Measurements from ENCODE around the gene FRMD4B.

FRMD4B gene

DNA sequence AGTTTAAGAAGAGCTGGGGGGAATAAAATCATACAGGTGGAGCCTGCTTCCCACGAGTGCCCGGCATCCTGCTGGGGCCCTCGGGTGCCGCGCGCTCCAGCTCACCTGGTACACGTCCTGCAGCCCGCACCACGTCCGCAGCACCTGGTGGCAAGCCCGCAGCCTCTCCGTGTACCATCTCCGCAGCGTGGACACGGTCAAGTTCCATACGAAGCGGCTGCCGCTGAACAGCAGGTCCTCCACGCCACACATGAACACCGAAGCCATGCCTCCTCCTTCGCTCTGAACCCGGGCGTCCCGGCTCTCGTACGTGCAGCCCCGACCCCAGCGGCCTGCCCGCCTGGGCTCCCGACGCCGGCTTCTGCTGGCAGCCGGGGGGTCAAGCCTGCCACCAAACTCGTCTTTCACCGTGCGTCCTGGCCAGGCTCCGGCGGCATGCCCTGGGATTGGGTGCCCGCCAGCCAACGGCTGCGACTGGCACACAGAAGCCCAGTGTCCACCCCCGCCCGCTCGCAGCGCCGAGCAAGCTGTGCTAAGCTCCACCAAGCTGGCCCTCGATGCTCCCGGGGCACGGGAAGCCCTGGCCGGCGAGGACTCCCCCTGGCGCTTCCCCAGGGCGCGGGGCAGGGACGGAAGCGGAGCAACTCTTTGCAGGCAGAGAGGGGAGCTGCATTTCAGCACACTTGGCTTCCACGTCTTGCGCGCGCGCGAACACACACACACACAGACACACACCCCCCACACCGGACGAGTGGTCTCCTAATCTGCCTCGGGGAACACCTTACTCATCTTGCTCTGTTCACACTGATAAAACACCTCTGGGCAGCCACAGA, at the start of gene FRMD4B:
TSS of gene FRMD4B (minus strand) at position 366 of the 833 bp plus-strand sequence. CDS start at position 267, 99 bp downstream.
- no peak for DNase-seq

DNA sequence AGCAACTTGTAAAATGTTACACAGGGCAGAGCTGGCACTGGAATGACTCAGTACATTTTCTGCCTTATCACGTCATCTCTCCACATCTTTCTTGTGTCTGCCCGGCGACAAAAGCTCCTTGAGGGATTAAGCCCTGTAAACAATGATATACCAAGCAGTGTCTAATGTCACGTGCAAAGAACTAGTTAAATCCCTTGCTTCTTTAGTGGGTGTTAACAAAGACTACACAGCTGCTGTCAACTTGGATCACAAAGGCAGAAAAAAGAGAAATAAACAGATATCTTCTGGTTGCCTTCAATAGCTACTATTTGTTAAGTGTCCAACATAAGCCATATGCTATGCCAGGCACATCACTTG, 48.1 kb upstream of the FRMD4B start:
- no peak for DNase-seq

DNA sequence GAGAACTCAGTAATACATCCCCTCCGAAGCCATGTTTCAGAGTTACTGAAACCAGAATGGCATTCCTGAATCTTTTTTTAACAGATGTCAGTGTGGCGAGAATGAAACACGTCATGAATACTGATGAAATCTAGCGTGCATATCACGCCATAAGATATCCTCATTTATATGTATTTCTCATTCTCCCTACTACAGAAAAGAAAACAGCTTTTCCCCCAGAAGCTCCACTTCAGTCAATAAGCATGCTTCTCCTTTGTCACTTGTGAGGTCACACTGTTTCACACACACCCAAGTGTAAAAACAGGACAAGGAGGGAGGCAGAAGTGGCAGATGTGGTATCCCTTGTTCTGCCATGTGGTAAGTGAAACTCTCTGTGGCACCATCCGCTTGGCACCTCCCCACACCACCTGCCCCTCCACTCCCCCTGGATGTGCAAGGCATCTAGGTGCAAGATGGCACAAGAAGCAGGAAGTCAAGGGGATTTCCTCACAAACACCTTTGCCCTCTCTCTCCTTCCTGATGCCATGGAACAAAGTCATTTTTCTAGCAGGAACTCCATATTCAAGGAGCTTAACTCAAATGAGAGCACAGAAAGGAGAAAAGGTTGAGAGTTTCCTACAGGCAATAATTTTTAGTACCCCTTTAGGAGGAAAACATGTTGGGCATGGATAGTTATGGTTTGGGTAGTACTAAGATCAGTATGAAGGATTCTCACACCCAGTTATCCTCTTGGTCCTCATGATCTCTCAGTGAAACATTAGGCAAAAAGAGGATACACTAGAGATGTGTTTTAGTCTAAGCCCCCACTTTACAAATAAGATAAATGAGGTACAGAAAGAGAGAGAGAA, 47.5 kb upstream of the FRMD4B start:
- DNase-seq = no peak

DNA sequence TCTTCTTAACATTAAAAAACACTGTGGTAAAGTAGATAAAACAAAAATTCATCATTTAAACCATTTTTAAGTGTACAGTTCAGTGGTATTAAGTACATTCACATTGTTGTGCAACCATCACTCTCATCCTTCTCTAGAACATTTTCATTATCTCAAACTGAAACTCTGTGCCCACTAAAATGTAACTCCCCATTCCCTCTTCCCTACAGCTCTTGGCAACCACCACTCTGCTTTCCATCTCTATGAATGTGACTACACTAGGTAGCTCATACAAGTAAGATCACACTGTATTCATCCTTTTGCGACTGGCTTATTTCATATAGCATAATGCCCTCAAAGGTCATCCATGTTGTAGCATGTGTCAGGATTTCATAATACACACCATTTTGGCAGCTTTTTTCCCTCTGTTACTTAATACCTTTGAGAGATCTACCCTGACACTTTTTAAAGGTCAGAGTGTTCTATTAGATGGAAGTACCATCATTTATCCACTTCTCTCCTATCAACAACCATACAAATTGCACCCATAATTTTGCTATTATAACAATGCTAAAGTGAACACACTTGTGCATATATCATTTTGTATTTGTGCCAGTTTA, 42.9 kb upstream of the FRMD4B start:
- DNase-seq = no peak

DNA sequence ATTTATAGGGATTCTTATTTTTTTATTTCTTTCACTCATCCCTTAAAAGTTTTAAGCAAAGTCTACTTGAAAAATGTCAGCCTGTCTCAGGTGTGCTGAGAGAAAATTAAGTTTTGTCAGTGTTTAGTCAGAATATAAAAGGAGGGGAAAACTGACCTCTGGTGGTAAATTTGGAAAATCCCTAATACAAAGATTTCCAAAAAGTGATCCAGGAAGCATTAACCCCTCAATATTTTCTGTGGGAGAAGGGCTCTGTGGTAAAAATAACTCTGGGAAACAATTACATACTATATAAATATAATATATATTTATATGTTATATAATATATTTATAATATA, 41.0 kb upstream of the FRMD4B start:
- no peak for DNase-seq

DNA sequence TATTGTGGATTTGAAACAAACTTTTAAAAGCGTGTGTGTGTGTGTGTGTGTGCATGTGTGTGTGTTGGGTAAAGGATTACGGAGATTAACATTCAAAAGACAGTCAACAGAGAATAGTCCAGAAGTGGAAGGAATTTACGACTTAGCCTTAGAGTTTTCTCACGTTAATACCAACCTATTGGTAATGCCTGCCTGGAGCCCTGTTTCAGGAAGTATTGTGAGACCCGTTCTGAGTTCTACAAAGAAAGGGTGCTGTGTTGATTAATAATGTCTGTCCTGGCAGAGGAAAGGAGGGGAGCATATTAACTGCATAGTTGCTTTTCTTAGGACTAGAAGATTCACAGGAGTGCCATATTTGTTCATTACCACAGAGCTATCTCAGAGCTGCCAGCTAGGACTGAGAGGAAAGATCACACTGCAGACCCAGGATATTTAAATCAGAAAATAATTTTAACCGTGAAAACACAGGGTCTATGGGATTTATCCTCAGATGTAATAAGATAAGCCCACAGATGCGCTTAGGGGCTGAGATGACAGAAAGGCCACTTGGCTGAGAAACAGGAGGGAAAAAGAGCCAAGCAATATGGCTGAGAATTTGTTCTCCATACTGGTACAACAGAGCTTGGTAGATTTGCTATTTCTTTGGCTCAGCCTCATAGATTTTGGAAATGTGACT, 40.5 kb upstream of the FRMD4B start:
- no peak for DNase-seq

DNA sequence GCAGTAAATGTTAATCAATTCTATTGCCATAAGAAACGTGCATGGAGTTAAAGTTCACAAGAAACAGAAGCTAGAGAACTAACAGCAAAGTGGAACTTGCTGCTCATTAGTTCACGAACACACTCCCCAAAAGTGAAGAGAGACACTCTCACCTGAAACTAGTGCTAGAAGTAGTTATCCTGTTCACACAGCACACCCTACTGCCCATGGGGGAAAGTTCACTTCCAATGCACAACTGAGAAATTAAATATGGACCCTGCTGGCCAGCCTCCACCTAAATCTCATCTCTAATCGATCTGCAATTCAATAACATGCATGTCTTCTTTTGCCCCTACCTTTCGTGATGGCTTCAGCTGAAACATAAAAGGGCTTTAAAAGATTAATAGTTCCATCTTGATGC, 39.4 kb upstream of the FRMD4B start:
- DNase-seq = no peak

DNA sequence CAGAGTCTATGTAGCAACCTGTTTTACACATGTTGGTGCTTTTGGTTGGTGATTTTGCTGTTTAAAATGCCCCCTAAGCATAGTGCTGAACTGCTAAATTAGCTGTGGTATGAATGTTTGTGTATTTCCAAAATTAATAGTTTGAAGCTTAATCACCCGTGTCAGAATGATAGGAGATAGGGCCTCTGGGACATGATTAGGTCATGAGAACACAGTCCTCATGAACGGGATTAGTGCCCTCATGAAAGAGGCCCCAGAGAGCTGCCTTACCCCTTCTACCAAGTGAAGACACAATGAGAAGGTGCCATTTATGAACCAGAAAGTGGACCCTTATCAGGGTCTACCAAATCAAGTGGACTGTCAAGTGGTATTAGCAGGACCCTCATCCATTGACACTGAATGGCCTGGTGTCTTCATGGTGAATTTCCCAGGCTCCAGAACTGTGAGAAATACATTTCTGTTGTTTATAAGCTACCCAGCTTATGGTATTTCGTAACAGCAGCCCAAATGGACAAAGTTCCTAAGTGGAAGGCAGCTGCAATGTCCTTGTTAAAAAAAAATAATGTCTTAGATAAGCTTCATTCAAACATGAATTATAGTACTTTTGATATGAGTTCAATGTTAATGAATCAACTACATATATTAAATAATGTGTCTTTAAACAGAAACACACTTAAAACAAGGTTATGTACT, 37.7 kb upstream of the FRMD4B start:
- DNase-seq = no peak

DNA sequence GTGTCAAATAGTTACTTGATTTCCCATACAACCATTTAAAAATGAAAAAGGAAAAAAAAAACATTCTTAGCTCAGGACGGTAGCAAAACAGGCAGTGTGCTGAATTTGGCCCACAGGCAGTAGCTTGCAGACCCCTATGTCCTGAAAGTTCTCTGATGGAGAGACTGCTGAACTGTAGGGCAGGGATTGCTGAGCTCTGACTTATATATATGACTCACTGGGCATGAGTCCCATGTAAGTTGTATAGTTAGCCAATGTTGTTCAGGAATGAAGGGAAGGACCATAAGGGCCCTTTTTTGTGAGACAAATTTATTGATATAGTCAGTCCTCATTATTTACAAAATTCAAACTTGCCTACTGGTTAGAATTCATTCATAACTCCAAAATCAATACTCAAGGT, 36.9 kb upstream of the FRMD4B start:
- DNase-seq = no peak

DNA sequence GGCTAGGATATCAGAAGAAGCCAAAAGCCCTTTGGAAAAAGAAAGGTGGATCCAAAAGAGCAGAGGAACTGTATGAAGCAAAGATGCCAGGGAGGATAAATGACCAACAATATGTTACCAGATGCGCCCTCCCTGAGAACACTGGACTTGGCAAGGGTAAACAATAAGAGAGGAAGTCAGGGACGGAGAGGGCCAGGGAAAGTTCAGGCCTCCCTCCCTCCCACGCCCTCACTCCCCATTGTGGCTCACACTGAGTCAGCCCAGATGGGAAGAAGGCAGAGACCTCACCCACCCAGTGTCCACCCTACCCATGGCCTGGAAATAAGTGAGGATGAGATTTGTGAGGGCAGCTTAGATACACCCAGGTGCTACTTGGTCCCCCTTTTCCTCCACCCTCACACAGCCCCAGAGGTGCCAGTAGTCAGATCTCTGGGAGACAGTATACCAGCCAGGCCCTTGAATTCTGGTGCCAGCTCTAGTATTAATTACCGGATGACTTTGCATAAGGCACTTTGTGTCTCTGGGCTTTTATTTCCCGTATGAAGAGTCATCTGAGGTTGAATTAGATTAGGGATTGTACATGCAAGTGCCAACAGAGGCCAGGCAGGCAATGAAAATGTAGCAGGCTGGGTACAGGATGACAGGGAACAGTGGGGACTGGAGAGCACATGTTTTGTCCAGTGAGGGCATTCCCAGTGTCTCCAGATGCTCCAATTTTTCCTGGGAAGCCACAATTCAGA, 35.1 kb upstream of the FRMD4B start:
- DNase-seq = no peak

DNA sequence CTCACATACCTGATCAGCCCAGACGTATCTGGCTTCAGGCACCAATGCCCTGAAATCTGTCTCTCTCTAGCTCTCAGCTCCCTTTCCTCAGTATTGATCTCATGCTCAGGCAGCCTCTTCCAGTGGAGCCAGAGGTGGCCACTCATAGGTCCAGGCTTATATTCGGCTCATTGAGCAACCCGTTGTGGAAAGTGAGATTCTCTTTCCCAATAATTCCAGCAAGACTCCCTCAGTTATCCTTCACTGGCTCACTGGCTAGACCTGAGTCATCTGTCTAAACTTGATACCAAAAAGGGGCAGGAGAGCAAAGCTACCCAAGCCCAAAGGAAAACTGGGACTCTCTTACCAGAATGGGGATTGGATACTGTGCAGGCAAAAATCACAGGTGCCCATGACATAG, 33.4 kb upstream of the FRMD4B start:
- no peak for DNase-seq

DNA sequence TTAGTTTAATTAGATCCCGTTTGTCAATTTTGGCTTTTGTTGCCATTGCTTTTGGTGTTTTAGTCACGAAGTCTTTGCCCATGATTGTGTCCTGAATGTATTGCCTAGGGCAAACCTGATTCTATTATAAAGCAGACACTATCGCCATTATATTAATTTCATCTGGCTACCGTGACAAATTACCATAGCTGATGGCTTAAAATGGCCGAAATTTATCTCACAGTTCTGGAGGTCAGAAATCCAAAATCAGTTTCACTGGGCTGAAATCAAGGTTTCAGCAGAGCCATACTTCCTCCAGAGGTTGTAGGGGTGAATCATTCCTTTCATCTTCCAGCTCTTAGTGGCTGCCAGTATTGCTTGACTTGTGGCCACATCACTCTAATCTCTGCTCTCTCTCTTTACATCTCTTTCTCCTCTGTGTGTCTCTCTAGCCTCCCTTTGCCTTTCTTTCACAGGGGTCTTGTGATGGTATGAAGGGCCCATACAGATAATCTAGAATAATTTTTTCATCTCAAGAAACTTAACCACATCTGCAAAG, 31.7 kb upstream of the FRMD4B start:
- no peak for DNase-seq

DNA sequence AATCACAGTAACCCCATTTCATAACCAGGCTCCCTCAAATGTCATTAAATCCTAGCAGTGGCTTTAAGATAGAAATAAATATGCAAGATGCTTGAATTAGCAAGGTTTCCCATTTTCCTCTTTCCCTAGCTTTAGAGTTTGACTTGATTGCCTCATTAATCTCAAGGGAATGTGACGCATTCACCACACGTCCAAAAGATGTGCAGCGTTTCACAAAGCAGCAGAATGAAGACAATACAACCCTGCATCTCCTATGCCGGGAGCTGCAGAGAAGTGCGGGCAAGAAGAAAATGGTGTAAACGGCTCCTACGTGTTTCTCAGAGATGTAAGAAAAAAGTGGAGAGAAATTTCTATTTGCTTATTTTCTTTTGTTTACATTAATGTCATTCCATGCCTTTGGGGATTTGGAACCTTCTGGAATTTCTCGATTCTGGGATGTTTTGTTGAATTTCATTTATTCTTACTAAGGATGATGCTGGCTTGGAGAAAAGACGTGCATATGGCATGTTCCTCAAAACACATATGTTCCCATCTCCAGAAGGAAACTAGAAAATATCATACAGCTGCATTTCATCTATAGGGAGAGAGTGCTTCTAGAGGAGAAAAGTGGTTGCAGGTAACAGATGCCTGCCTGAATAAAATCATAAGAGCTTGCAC, 27.8 kb upstream of the FRMD4B start:
- DNase-seq = no peak

DNA sequence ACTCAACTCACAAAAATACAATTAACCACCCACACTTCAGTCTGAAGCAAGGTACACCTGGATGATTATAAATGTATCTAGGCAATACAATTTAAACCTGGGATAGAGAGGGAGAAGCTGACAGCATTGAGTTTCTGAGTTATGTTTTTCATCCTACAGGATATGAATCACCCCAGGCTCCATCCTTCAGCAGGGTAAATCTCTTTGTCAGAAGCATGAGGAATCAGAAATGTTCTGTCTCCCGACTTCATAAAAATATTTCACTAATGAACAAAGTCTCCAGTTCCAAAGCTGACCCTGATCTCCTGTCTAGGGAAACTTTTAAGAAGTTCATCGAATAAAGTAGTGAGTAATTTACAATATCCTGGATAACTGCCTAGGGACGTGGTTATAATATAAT, 25.5 kb upstream of the FRMD4B start:
- no peak for DNase-seq

DNA sequence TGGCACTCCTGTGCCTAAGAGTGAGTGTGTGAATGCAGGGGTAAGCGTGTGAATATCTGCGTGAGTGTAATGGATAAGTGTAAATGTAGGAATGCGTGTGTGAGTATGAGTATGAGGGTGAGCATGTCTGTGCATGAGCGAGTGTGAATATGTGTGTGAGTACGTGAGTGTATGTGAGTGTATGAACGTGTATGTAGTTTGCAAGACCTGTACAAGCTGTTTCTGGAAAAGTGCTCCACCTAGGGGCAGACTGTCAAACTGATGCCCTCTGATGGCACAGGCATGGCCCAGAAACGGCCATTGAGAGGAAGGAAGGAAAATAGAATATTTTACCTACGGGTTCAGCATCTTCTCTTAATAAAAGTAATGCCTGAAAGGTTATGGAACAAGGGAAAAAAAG, 24.4 kb upstream of the FRMD4B start:
- DNase-seq = no peak

DNA sequence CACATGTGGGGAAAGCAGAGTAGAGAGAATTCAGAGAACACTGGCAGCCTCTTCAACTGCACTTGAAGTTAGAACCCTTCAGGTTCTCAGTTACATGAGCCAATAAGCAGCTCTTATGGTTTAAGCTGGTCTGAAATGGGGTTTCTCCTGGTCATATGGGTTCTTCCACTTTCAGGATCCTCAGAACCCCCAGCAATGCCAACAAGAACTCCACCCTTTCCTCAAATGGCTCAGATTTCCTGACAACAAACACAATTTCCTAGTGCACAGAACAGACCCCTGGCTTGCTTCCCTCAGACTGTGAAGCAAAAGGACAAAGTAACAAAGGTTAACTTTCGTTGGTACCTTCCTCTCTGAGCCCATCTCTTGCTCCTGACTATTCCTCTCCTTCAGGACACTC, 23.9 kb upstream of the FRMD4B start:
- DNase-seq = no peak

DNA sequence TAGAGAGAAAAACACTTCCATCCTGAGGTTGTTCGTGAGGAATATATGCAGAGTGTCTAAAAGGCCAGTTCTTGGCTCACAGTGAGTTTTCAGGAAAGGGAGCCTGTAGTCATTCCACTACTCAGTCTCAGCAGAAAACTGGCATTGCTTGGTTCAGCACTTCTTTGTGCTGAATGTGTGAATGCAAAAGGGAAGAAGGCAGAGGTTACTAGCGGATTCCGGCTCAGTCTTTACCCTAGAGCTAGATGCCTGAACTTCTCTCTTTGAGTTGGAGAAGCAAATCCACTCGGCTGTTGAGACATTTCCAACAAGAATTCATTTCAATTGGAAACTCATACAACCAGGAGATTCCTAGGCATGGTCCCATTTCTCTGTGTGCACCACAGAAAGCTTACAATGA, 23.1 kb upstream of the FRMD4B start:
- no peak for DNase-seq

DNA sequence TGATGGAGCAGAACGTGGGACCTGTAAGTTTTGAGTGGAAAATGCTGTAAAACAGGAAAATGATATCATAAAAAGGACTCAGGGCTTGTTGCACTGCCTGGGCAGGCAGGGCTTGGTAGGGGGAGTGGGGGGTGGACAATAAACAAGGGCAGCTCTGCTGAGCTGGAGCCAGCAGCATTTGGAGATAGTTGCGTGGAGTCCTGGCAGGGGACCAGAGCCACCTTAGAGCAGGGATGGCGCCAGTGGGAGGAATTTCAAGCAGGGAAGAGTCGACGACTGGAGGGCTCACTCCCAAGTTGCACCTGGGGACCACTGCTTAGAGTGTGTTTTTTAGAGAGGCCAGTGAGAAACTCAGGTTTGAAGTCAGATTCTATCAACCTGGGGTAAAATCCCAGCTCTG, 22.7 kb upstream of the FRMD4B start:
- no peak for DNase-seq

DNA sequence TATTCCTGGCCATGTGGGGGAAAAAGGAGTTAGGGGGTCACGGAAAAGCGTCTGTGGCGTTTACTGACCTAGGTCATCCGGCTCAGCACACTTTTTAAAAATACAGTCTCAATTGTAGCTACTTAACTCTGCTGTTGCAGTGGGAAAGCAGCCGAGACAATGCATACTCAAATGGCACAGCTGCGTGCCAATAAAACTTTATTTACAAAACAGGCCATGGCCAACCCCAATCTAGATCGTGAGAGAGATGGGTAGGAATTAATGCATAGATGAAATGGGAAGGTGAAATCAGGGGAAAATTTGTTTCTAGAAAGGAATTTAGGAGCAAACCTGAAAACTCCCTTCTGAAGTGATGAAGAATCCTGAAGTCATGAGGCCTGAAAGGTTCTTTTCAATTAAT, 22.0 kb upstream of the FRMD4B start:
- DNase-seq = no peak

DNA sequence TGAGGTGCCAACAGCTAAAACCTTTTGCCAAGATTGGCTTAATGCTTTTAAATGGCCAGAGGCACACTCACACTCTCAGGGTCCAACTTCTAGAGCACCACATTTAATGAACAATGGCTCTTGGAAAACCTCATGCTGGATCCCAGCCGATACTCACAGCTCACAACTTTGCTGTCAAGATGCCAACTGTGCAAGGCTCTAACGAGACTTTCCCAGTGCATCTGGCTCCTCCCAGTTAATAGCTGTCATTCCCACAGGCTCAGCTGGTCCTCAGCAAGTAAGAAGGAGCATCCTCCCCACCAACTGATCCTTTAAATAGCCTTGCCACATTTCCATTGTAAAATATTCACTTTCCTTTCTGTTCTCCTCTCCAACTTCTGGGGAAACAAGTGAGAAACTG, 20.3 kb upstream of the FRMD4B start:
- no peak for DNase-seq

DNA sequence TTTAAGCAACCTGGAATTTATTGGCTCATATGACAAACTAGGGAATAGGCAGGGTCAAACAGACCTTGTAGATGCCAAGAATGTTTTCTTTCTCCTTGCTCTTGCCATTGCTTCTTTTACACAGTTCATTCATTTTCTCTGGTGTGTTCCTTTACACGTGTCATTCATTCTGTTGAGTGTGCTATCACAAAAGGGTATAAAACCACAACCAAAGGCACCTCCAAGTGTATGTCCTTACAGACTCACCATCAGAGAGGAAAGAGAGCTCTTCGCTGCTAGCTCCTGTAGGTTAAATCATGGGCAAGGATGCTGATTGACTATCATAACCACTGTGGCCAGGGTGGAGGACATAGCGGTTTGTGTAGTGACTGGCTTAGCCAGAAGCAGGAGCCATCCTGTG, 19.2 kb upstream of the FRMD4B start:
- DNase-seq = no peak

All from DMS79 treated with DMSO at 0.1 percent for 48 hours (cell line).